GM12878 (cell line): ENCODE results near the gene NDOR1. TPM values are rescaled to one million over a fixed set of nuclear protein-coding genes. Genes with fewer than 3 reads are reported as not detected.

ENCODE experiments used
- ATAC-seq: fragments of 200-7000 bp; cut with Tn5 transposase; 3 replicates; pipeline ENCODE4 v1.9.1; 2020; ENCODE audit warnings: mild to moderate bottlenecking, moderate library complexity
- BruUV-seq: library from RNA; stranded (reverse); fragments of 400-500 nt; replicated peaks from 2 replicates; lab custom pipeline; 2021; lab: Mats Ljungman, UMichigan
- CTCF ChIA-PET: fragments of 300-600 bp; sonication (Branson Sonifier 250); formaldehyde crosslinking; extraction: SDS; loops from one replicate; lab custom pipeline; 2021; ENCODE audit warnings: inconsistent platforms; lab: Yijun Ruan, JAX
- POLR2A ChIA-PET: fragments of 350-600 bp; formaldehyde crosslinking; extraction: SDS; loops from one replicate; lab custom pipeline; 2021; ENCODE audit warnings: inconsistent platforms; lab: Charles Lee
- RAD21 ChIA-PET: fragments of 300-600 bp; sonication (Branson Sonifier 250); formaldehyde crosslinking; loops from one replicate; lab custom pipeline; 2023; ENCODE audit warnings: antibody characterized with exemption; ENCODE audit not compliant: unreplicated experiment; lab: Charles Lee
- SMC1A ChIA-PET: fragments of 300-600 bp; sonication (Branson Sonifier 250); formaldehyde crosslinking; loops from one replicate; lab custom pipeline; 2023; ENCODE audit not compliant: unreplicated experiment, uncharacterized antibody; lab: Charles Lee
- DNase-seq: peaks from one replicate; pipeline ENCODE4 v3.0.0-alpha.2; 2011; ENCODE audit warnings: low read depth, low spot score
- FAIRE-seq: peaks from 3 replicates; lab custom pipeline; 2011; peaks lifted over from hg19 to GRCh38; lab: Jason Lieb, UNC
- H2AFZ ChIP-seq: 2 replicates; pipeline ENCODE4 v1.6.0; 2011; ENCODE audit warnings: low read depth, low read length, control low read depth; ENCODE audit not compliant: control insufficient read depth
- H3K27ac ChIP-seq: 2 replicates; pipeline ENCODE4 v1.5.1; 2011; ENCODE audit warnings: control low read depth; ENCODE audit not compliant: control insufficient read depth, insufficient read depth
- H3K27me3 ChIP-seq, 2 experiments: replicated peaks in 1 of 2; 2 replicates each; pipeline versions ENCODE4 v1.6.0 to v1.6.1; 2011; ENCODE audit warnings: low read length in 1 of 2; ENCODE audit not compliant: control insufficient read depth in 2 of 2, insufficient read depth in 2 of 2
- H3K36me3 ChIP-seq, 2 experiments: 2 replicates each; pipeline ENCODE4 v1.5.1; 2011; ENCODE audit warnings: low read length in 1 of 2; ENCODE audit not compliant: control insufficient read depth in 2 of 2, insufficient read depth in 2 of 2
- H3K4me1 ChIP-seq: 2 replicates; pipeline ENCODE4 v1.6.1; 2011; ENCODE audit warnings: mild to moderate bottlenecking, low read length, moderate library complexity, mixed read lengths; ENCODE audit not compliant: control insufficient read depth, insufficient read depth
- H3K4me2 ChIP-seq: 2 replicates; pipeline ENCODE4 v1.6.0; 2011; ENCODE audit warnings: control low read depth; ENCODE audit not compliant: control insufficient read depth, insufficient read depth
- H3K4me3 ChIP-seq: fragments of 200-600 bp; sonication (generic); 2 replicates; pipeline ENCODE4 v1.5.1; 2016
- H3K79me2 ChIP-seq: 2 replicates; pipeline ENCODE4 v1.6.0; 2011; ENCODE audit warnings: low read length; ENCODE audit not compliant: control insufficient read depth, insufficient read depth
- H3K9ac ChIP-seq: 2 replicates; pipeline ENCODE4 v1.8.0; 2011; ENCODE audit warnings: low read length, control low read depth, mixed read lengths; ENCODE audit not compliant: control insufficient read depth, insufficient read depth
- H3K9me3 ChIP-seq: replicated peaks from 3 replicates; pipeline ENCODE4 v1.5.1; 2011; ENCODE audit warnings: mild to moderate bottlenecking, low read length; ENCODE audit not compliant: control insufficient read depth, insufficient read depth
- H4K20me1 ChIP-seq: 2 replicates; pipeline ENCODE4 v1.6.0; 2011; ENCODE audit not compliant: control insufficient read depth, insufficient read depth
- CHD1 ChIP-seq: IDR thresholded peaks from 2 replicates; pipeline ENCODE4 v1.6.1; 2012; ENCODE audit warnings: low read depth, low read length, improper control_type of control experiment
- CHD2 ChIP-seq: IDR thresholded peaks from 2 replicates; pipeline ENCODE4 v1.6.1; 2011; ENCODE audit warnings: low read depth, low read length, improper control_type of control experiment, borderline replicate concordance
- EED ChIP-seq: sonication (generic); IDR thresholded peaks from 2 replicates; pipeline ENCODE4 v1.6.1; 2016; ENCODE audit warnings: antibody characterized with exemption, low read depth
- FOXK2 ChIP-seq: fragments of 450-650 bp; IDR thresholded peaks from 2 replicates; pipeline ENCODE4 v1.6.1; 2017; ENCODE audit warnings: mild to moderate bottlenecking, moderate library complexity
- HDAC6 ChIP-seq: fragments of 200-600 bp; sonication (generic); IDR thresholded peaks from one replicate; pipeline ENCODE4 v1.8.0; 2017; ENCODE audit warnings: antibody characterized with exemption; ENCODE audit not compliant: unreplicated experiment
- KAT2A ChIP-seq: conservative IDR thresholded peaks from 2 replicates; pipeline ENCODE4 v1.6.1; 2011; ENCODE audit warnings: low read depth, low read length; ENCODE audit not compliant: control insufficient read depth
- PAX8 ChIP-seq: fragments of 450-650 bp; IDR thresholded peaks from 2 replicates; pipeline ENCODE4 v1.6.1; 2017; ENCODE audit warnings: mild to moderate bottlenecking, moderate library complexity
- RAD21 ChIP-seq: IDR thresholded peaks from 2 replicates; pipeline ENCODE4 v1.6.1; 2011; ENCODE audit warnings: mild to moderate bottlenecking, low read depth, low read length, moderate library complexity; ENCODE audit not compliant: insufficient read depth
- SIN3A ChIP-seq: IDR thresholded peaks from 2 replicates; pipeline ENCODE4 v1.6.1; 2012; ENCODE audit warnings: low read depth, low read length, improper control_type of control experiment
- SMAD5 ChIP-seq: IDR thresholded peaks from 2 replicates; pipeline ENCODE4 v1.6.1; 2016; ENCODE audit warnings: antibody characterized with exemption, low read depth
- SMARCA5 ChIP-seq: fragments of 450-650 bp; IDR thresholded peaks from 2 replicates; pipeline ENCODE4 v1.6.1; 2017; ENCODE audit warnings: mild to moderate bottlenecking
- SPI1 ChIP-seq: IDR thresholded peaks from 2 replicates; pipeline ENCODE4 v1.6.1; 2011; ENCODE audit warnings: low read depth, mild to moderate bottlenecking, low read length, moderate library complexity, borderline replicate concordance; ENCODE audit not compliant: insufficient read depth
- SUPT20H ChIP-seq: IDR thresholded peaks from 2 replicates; pipeline ENCODE4 v1.6.1; 2011; ENCODE audit warnings: low read depth, mild to moderate bottlenecking, low read length, moderate library complexity, borderline replicate concordance; ENCODE audit not compliant: control insufficient read depth
- YY1 ChIP-seq: IDR thresholded peaks from 2 replicates; pipeline ENCODE4 v1.6.1; 2011; ENCODE audit warnings: low read depth, mild to moderate bottlenecking, low read length
- ZNF217 ChIP-seq: fragments of 450-650 bp; IDR thresholded peaks from 2 replicates; pipeline ENCODE4 v1.6.1; 2017; ENCODE audit warnings: antibody characterized with exemption, mild to moderate bottlenecking
- WGBS: methylation state at CpG from one replicate; pipeline ENCODE4 v1.1.6; 2016; ENCODE audit warnings: low lambda C conversion rate; ENCODE audit not compliant: insufficient replicate concordance, insufficient coverage; ENCODE audit errors: missing lambda C conversion rate; 5-methylcytosine and 5-hydroxymethylcytosine counted together
- in situ Hi-C: fragments of 300-500 bp; cut with MboI; formaldehyde crosslinking; loops from 9 replicates; pipeline ENCODE4 v1.14.3; 2018; ENCODE audit warnings: mixed read lengths
- intact Hi-C: fragments of 100-400 bp; cut with micrococcal nuclease; formaldehyde crosslinking; loops from one replicate; pipeline ENCODE4 v1.14.2; 2022; ENCODE audit not compliant: unreplicated experiment
- polyA plus RNA-seq, 11 experiments: library from polyadenylated mRNA; depleted of rRNA in 4 of 11; unstranded in 6 of 11; stranded (reverse) in 5 of 11; fragments of >200 nt; fragmentation: Nextera tagmentation in 4 of 11; fragmentation: Illumina TruSeq in 1 of 11; extraction: Ambion mirVana in 4 of 11; extraction: Trizol in 1 of 11; gene quantifications; 1 replicate in 1 of 11; 2 replicates in 10 of 11; pipeline versions ENCODE4 v1.2.1 to v1.2.3, GENCODE V29; 2011 to 2016; ENCODE audit warnings: inconsistent platforms in 2 of 11, missing spikeins in 2 of 11, low read depth in 1 of 11
- total RNA-seq, 4 experiments: library from RNA; depleted of rRNA in 3 of 4; stranded (reverse); fragments of >200 nt in 3 of 4; fragmentation: Illumina TruSeq in 1 of 4; extraction: Trizol in 1 of 4; gene quantifications; 2 replicates each; pipeline versions ENCODE4 v1.2.1 to v1.2.3, GENCODE V29; 2013 to 2021
- TF ChIP-seq, protein P1 (sequence below): fragments of 450-650 bp; IDR thresholded peaks from 2 replicates; pipeline ENCODE4 v1.6.1; 2017; ENCODE audit warnings: low read depth, mild to moderate bottlenecking, moderate library complexity
- TF ChIP-seq, protein P2 (sequence below): fragments of 450-650 bp; formaldehyde crosslinking; IDR thresholded peaks from 2 replicates; pipeline ENCODE4 v1.5.0; 2022; ENCODE audit warnings: mild to moderate bottlenecking, missing genetic modification characterization

Gene NDOR1
- total and polyA plus RNA-seq, 10 of the 15 experiments (the other 5 are each of a cell fraction or from before 2014, with no cell fraction given) = 0.04 to 32.9 (median 11.1) TPM

DNA sequence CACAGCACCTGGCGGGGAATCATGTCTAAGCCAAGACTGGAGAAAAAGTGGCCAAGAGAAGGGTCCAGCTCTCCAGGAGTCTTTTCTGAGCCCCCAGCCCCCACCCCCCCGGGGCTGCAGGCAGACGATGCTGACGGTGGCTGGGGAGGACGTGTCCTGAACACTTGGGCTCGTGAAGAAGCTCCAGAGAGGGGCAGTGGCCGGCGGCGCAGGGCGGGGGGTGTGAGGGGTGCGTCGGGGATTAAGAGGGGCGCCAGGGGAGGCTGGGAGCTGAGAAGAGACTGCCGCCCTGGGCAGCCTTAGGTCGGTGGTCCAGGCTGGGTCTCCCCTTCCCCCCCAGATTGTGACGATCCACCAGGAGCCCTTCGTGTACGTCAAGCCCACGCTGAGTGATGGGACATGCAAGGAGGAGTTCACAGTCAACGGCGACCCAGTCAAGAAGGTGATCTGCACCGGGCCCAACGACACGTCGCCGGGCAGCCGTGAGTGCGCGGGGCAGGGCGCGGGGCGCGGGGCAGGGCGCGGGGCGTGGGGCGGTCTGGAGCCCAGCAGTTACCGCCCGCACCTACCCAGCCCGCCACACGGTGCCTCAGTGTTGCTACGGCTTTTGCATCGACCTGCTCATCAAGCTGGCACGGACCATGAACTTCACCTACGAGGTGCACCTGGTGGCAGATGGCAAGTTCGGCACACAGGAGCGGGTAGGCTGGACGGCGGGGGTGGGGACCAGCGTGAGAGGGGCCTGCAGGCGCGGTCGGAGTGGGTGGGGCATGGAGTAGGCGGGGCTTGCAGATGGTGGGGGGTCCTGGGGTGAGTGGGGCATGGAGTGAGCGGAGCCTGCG is 44.6 kb upstream of the NDOR1 start:
- ChIA-PET CTCF (no interaction called here), SMC1A (no interaction called here)
- WGBS = 67% methylated on average over 37 of the region's 56 CpGs
- intact Hi-C loops = no loop called here
- Histone ChIP-seq H3K9ac (no peak overlapping the region), H3K36me3 (no peaks in the 10 kb centered on the region), H3K27me3 (no peaks in the 10 kb centered on the region), H3K79me2 (no peaks in the 10 kb centered on the region)
- DNase-seq = no peak
- TF ChIP-seq ZNF217 = no peak
- no peak for TF ChIP-seq CHD2
- TF ChIP-seq YY1 = no peak
- TF ChIP-seq CHD1 = no peak
- no peak for TF ChIP-seq SMARCA5
- TF ChIP-seq FOXK2 = no peak
- TF ChIP-seq SIN3A = no peak
- TF ChIP-seq, protein P1, sequence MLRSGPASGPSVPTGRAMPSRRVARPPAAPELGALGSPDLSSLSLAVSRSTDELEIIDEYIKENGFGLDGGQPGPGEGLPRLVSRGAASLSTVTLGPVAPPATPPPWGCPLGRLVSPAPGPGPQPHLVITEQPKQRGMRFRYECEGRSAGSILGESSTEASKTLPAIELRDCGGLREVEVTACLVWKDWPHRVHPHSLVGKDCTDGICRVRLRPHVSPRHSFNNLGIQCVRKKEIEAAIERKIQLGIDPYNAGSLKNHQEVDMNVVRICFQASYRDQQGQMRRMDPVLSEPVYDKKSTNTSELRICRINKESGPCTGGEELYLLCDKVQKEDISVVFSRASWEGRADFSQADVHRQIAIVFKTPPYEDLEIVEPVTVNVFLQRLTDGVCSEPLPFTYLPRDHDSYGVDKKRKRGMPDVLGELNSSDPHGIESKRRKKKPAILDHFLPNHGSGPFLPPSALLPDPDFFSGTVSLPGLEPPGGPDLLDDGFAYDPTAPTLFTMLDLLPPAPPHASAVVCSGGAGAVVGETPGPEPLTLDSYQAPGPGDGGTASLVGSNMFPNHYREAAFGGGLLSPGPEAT = no peak
- TF ChIP-seq, protein P2, sequence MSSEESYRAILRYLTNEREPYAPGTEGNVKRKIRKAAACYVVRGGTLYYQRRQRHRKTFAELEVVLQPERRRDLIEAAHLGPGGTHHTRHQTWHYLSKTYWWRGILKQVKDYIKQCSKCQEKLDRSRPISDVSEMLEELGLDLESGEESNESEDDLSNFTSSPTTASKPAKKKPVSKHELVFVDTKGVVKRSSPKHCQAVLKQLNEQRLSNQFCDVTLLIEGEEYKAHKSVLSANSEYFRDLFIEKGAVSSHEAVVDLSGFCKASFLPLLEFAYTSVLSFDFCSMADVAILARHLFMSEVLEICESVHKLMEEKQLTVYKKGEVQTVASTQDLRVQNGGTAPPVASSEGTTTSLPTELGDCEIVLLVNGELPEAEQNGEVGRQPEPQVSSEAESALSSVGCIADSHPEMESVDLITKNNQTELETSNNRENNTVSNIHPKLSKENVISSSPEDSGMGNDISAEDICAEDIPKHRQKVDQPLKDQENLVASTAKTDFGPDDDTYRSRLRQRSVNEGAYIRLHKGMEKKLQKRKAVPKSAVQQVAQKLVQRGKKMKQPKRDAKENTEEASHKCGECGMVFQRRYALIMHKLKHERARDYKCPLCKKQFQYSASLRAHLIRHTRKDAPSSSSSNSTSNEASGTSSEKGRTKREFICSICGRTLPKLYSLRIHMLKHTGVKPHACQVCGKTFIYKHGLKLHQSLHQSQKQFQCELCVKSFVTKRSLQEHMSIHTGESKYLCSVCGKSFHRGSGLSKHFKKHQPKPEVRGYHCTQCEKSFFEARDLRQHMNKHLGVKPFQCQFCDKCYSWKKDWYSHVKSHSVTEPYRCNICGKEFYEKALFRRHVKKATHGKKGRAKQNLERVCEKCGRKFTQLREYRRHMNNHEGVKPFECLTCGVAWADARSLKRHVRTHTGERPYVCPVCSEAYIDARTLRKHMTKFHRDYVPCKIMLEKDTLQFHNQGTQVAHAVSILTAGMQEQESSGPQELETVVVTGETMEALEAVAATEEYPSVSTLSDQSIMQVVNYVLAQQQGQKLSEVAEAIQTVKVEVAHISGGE = no peak
- no peak for TF ChIP-seq KAT2A
- no peak for TF ChIP-seq EED
- no peak for TF ChIP-seq SPI1
- TF ChIP-seq RAD21 = no peak
- no peak for TF ChIP-seq SMAD5
- TF ChIP-seq HDAC6 = no peak
- TF ChIP-seq SUPT20H = no peak
- no peak for TF ChIP-seq PAX8
- TF ChIP-seq, all 136 proteins: peak for 0
- Histone ChIP-seq H2AFZ (no peak overlapping the region), H3K4me2 (no peak overlapping the region), H4K20me1 (no peaks in the 10 kb centered on the region), H3K4me1 (peaks cover 28% of the 10 kb centered on the region), H3K4me3 (no peak overlapping the region), H3K27ac (no peak overlapping the region), H3K9me3 (no peaks in the 10 kb centered on the region; the same call in 2 of the 3 replicates)
- ATAC-seq = no peak
- FAIRE-seq = no peak
- in situ Hi-C loops = no loop called here
- ChIA-PET RAD21 (no interaction called here), POLR2A (interaction anchor here (1.1 to 1.8 kb wide), 2 partner anchors 10 to 11 kb away, joined by 5 to 10 read pairs; no protein-coding TSS in a partner anchor)
- no TSS peak for BruUV-seq
